Suppressor macrophage (primary cell): Measurements from ENCODE around the gene MEAF6.
A peak's percentile ranks its signal among the peaks of the same experiment; 100 is the strongest.

Experiments used
- DNase-seq, 4 experiments: peaks; one replicate each; pipeline ENCODE4 v3.0.0-alpha.2; 2020 to 2022

Gene MEAF6

DNA sequence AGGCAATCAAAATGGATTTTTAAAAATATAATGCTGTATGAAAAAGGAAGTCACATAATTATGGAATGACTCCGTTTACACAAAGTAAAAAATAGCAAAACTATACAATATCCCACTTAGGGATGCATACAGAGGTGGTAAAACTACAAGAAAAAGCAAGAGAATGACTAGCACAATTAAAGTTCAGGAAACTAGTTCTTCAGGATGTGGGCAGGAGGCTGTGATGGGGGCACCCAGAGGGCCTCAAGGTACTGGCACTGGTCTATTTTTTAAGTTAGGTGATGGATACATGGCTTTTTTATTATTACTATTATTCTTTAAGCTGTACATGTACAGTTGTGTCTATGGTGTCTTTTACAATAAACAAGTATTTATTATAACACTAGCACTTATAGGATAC, 41.6 kb downstream of the MEAF6 start:
- no peak for DNase-seq

DNA sequence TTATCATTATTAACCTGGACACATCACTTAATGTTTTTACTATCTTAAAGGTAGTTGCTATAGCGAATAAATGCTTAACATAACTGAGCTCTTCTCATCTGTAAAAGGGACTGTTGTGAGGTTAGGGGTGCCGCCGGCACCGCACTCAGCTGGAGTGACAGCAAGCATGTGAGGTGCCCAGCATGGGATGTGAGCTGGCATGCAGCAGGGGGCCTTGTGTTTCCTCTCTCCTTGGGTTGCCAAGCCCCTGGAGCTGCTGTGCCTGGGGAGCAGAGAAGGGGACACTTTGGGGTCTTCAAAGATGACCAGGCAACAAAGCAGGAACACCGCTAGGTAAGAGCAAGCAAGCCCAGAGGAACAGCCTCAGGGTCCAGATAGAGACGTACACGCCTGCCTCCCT, 42.3 kb downstream of the MEAF6 start:
- DNase-seq = no peak

DNA sequence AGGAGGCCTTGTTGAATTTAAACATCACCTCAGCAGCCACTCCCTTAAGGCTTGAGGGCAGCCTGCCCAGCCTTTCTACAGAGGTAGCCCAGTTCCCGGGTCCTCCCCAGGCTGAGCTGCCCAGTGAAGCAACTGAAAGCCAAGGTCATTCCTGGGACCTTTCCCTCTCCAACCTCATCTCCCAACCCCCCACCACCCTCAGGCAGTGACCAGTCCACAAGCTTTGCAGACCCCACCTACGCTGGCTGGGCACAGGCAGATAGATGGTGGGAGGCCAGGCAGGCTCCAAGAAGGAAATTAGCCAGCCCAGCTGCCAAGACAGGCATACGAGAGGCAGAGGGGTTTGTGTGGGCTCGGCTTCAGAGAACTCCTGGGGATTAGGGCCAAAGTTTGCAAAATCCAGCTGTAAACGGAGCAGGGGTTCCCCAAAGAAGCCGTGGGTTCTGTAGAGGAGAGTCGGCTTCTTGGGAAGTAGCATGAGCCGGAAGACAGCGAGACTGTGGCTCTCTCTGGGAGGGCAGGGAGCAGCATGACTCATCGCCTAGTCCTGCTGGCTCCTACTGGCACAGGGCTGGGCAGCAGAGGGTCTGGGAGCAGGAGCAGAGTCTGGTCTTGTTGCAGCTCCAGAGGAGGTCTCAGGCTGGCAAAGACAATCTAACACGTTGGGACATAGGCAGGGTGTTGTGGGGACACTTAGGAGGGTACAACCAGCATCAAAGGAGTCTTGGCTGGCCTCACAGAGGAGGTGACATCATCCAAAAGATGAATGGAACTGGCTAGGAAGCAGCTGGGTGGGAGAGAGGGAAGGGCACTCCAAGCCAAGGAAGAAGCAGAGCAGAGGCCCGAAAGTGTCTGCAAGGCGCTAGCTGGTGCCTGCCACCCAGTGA, 43.0 kb downstream of the MEAF6 start:
- peak; percentile 74 to 88 (median 88) for DNase-seq

DNA sequence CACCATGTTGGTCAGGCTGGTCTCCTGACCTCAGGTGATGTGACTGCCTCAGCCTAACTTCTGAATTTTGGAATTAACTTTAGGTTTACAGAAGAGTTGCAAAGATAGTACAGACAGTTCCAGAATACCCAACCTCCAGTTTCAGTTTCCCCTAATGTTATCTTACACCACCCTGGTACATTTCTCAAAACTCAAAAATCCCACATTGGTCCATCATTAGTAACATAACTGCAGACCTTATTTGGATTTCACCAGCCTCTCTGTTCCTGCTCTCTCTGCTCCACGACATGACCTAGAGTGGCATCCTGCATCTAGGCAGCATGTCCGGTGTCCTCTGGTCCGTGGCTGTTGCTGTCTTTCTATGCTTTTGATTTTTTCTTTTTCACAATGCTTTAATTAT, 45.2 kb downstream of the MEAF6 start:
- DNase-seq = no peak

GRCh38 chr1:37468037-37468436, 46.5 kb downstream of the MEAF6 start:
- no peak for DNase-seq

DNA sequence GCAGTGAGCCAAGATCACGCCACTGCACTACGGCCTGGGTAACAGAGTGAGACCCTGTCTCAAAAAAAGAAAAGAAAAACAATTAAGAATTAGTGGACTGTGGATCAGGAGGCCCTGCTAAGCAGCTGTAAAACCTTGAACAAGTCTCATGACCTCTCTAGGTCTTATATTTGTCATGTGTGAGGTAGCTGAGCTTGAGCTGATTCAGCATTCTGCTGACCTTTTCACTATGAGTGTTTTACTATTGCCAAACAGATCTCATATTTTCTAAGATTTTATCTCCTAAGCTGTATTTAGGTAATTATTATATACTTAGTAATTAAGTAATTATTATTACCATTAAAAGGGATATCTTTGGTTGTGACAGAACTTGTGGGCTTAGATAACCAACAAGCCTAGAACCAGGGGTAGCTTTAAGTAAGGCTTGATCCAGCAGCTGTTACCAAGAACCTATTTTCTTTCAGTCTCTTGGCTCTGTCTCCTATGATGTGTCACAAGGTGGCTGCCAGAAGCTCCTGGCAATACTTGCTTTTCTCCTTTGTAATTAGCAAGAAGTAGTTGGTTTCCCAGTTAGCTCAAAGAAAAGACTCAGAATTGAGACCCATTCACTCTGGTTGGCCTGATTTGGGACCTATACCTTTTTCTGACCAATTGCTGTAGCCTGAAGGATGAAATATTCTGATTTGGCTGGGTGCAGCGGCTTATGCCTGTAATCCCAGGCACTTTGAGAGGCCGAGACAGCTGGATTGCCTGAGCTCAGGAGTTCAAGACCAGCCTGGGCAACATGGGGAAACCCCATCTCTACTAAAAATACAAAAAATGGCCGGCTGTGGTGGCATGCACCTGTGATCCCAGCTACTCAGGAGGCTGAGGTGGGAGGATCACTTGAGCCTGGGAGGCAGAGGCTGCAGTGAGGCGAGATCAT, 48.7 kb downstream of the MEAF6 start:
- peak in 2 of 4 experiments; percentile 55 to 58 for DNase-seq

DNA sequence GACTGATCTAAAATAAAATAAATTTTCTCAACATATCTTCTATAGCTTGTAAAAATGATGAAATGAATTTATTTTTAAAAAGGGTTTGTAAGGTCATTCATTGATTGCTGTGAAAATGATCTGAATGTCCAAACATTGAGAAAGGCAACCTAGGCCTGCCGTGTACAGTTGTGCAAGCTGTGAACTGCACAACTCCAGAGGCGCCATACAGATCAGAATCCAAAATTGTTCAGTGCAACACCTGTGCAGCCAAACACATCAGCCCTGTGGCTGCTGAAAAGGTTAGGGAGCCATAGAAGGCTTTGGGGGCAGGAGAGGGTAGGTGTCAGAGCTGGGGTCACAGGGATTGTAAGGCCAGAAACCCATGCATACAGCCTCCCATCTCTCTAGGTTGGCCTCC, 50.1 kb downstream of the MEAF6 start:
- no peak for DNase-seq

DNA sequence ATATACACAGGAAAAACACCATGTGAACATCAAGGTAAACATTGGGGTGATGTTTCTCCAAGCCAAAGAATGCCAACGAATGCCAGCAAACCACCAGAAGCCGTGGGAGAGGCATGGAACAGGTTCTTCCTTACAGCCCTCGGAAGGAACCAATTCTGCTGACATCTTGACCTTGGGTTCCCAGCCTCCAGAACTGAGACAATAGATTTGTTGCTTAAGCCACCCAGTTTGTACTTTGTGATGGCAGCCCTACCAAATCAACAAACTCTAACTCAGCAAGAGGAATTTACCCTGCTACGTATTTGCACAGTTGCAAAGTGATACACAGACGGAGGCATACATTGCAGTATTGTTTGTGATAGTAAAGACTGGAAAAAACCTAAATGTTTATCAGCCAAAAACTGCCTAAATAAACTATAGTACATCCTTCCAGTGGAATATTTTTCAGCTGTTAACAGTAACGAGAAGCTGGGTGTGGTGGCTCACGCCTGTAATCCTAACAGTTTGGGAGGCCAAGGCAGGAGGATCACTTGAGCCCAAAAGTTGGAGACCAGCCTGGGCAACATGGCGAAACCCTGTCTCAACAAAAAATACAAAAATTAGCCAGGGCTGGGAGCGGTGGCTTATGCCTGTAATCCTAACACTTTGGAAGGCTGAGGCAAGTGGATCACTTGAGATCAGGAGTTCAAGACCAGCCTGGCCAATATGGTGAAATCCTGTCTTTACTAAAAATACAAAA, 52.7 kb downstream of the MEAF6 start:
- DNase-seq = peak in 1 of 4 experiments; percentile 23

GRCh38 chr1:37458551-37458950, 56.0 kb downstream of the MEAF6 start:
- DNase-seq = no peak

GRCh38 chr1:37456614-37457013, 58.0 kb downstream of the MEAF6 start:
- DNase-seq = no peak

DNA sequence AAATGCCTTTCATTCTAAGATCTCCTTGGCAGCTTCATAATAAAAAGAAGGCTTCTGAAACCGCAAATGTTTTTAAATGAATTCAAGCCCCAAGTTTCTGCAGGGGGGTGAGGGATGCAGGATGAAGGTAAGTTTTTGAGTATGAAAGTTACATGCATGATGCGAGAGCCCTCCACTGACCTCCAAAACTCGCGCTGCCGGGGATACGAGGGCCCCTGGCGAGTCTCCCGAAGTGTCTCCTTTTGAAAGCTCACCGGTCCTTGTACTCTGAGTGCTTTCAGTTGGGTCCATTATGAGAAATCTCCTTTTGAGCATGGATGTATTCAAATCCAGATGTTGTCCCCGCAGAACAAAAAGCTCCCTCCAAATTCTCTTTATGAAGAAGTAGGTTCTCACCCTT, 59.0 kb downstream of the MEAF6 start:
- no peak for DNase-seq

DNA sequence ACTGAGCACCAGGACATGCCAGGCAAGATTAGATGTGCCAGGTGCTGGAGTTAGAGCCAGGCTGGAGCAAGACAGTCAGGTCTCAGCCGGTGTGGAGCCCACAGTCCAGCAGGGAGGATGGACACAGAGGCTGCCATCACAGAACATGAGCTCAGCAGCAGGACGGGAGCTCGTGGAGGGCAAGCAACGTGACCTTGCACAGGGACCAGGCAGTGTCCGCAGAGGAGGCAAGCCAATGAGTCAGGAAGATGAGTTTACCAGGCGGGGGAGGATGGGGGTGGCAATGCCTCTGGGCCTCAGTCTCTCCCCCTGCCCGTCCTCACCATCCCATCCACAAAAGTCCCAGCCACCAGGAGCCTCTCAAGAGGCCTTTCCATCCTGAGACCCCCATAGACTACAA, 60.9 kb downstream of the MEAF6 start:
- no peak for DNase-seq

DNA sequence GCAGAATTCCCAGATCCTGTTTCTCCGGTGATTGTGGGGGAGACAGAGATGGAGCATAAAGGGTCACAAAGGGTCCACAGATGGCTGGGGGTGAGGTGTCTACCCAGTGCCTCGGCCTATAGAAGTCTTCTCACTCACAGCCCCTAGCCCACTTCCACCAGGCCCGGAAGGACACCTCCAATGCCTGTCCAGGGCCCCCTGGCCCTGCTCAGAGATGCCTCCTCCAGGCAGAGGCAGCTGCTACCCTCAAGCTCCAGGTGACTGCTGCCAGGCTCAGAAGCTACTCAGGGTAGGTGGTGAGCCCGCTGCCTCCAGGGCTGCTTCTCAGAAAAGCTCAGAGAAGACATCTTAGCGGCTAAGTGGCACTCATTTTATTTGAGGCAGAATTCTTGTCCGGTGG, 62.1 kb downstream of the MEAF6 start:
- no peak for DNase-seq

DNA sequence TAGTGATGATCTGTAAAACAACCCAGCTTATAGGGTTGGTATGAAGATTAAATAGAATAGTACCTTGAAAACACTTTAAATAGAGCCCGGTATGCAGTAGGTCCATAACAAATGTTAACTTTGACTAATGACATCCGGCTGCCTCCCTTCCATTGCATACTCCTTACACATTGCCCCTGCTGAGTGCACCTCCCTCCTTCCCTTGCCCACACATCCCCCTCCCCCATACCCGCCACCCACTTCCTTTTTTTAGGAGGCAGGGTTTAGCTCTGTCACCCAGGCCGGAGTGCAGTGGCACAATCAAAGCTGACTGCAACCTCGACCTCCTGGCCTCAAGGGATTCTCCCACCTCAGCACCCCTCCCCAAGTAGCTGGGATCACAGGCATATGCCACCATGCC, 64.6 kb downstream of the MEAF6 start:
- DNase-seq = peak; percentile 68 to 80 (median 76)

- DNase-seq = no peak
Observed at GRCh38 chr1:37448691-37449417, 65.7 kb downstream of the MEAF6 start.

DNA sequence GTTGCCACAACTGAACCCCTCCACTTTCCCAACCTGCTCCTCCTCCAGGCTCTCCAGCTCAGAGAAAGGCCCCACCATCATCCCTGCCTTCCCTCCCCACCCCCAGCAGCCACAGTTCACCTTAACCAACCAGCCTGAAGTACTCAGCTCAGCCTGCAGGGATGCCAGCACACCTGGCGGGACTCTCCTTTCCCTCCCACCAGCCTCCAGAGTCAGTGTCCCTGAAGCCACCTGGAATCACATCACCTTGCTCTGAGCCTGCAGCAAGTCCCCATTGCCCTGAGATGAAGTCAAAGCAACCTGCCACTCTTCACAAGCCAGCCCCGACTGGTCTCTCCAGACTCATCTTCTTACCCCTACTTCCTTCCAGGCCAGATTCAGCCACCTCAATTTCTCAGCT, 66.4 kb downstream of the MEAF6 start:
- no peak for DNase-seq

GRCh38 chr1:37446874-37447273, 67.7 kb downstream of the MEAF6 start:
- DNase-seq = no peak

GRCh38 chr1:37442644-37443043, 71.9 kb downstream of the MEAF6 start:
- DNase-seq = no peak
